Measurements from ENCODE around the gene CLDN4. TPM values are rescaled to one million over a fixed set of nuclear protein-coding genes. Genes with fewer than 3 reads are reported as not detected.

The CLDN4 gene
- total RNA-seq, 1 experiment from 2014 or later: 0.28 TPM

DNA sequence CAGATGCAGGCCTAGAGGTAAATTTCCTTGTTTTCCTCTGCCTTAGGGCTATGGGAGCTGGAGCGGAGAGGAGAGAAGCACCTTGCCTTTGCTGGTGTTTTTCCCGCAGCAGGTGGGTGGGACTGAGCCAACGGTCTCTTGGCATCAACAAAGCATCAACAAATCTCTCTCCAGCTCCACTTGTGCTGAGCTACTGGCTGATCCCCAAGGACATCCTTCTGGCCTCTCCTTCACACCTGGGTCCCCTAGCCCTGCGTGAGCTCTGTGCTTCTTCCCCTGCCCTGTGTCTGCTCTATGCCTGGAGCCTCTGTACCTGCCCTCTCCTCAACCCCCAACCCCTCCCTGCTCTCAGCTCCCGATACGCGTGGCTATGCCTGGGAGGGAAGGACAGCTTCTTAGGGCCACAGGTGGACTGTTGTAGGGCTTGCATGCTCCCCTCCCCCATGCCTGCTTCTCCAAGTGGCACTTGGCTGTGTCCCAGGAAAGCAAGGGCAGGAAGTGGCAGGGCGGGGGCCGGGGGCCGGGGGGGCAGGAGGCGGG, 3.2 kb upstream of the CLDN4 start:
- intact Hi-C loops (cut with micrococcal nuclease): no loop called here
- H3K27me3 Mint-ChIP-seq (ENCODE audit: insufficient read depth, unreplicated experiment): no peaks in the 10 kb centered on the region
- peak; percentile 81 for DNase-seq (ENCODE audit: unreplicated experiment)
- no peak for TF ChIP-seq CTCF (IDR thresholded peaks at IDR 0.05; ENCODE audit: unreplicated experiment)
- peak overlapping the region; percentile 15 for H3K4me3 Mint-ChIP-seq (ENCODE audit: unreplicated experiment)
- POLR2A ChIA-PET: interaction anchor here (0.8 to 2.8 kb wide), 9 partner anchors 9 to 222 kb away, joined by 3 to 22 read pairs (median 5); partner anchors contain the start of genes ABHD11 and METTL27
- no peaks in the 10 kb centered on the region for H3K9me3 Mint-ChIP-seq (ENCODE audit: unreplicated experiment)
- peak overlapping the region; percentile 61 for H3K27ac Mint-ChIP-seq (ENCODE audit: low read depth, unreplicated experiment)
- H3K4me1 Mint-ChIP-seq (ENCODE audit: insufficient read depth, unreplicated experiment): peaks cover 41% of the 10 kb centered on the region
- BruUV-seq (replicated peaks): no TSS peak
- H3K36me3 Mint-ChIP-seq (ENCODE audit: insufficient read depth, unreplicated experiment): no peaks in the 10 kb centered on the region
- CTCF ChIA-PET: interaction anchor here (0.5 to 3.8 kb wide), 6 partner anchors 23 to 448 kb away, joined by 3 to 21 read pairs (median 3); no protein-coding TSS in a partner anchor

- Mint-ChIP-seq H3K27me3 (ENCODE audit: insufficient read depth, unreplicated experiment) (no peaks in the 10 kb centered on the region), H3K36me3 (ENCODE audit: insufficient read depth, unreplicated experiment) (no peaks in the 10 kb centered on the region), H3K4me1 (ENCODE audit: insufficient read depth, unreplicated experiment) (peaks cover 35% of the 10 kb centered on the region), H3K27ac (ENCODE audit: low read depth, unreplicated experiment) (peak overlapping the region; percentile 61), H3K4me3 (ENCODE audit: unreplicated experiment) (peak overlapping the region; percentile 15), H3K9me3 (ENCODE audit: unreplicated experiment) (no peaks in the 10 kb centered on the region)
- TF ChIP-seq CTCF (IDR thresholded peaks at IDR 0.05; ENCODE audit: unreplicated experiment): no peak
- BruUV-seq (replicated peaks): no TSS peak
- DNase-seq (ENCODE audit: unreplicated experiment): peak; percentile 58
- intact Hi-C loops (cut with micrococcal nuclease): no loop called here
- ChIA-PET POLR2A (interaction anchor here (0.8 to 2.8 kb wide), 8 partner anchors 9 to 222 kb away, joined by 3 to 22 read pairs (median 6); partner anchors contain the start of genes ABHD11 and METTL27), CTCF (interaction anchor here (0.5 to 3.8 kb wide), 5 partner anchors 22 to 447 kb away, joined by 3 to 21 read pairs (median 3); no protein-coding TSS in a partner anchor)
Observed at GRCh38 chr7:73828107-73828803, 2.5 kb upstream of the CLDN4 start.

- no peak for DNase-seq (ENCODE audit: unreplicated experiment)
- no peak for TF ChIP-seq CTCF (IDR thresholded peaks at IDR 0.05; ENCODE audit: unreplicated experiment)
- Mint-ChIP-seq H3K4me1 (ENCODE audit: insufficient read depth, unreplicated experiment) (peaks cover 38% of the 10 kb centered on the region), H3K27ac (ENCODE audit: low read depth, unreplicated experiment) (peak overlapping the region; percentile 61), H3K27me3 (ENCODE audit: insufficient read depth, unreplicated experiment) (no peaks in the 10 kb centered on the region), H3K9me3 (ENCODE audit: unreplicated experiment) (no peaks in the 10 kb centered on the region), H3K4me3 (ENCODE audit: unreplicated experiment) (no peak overlapping the region), H3K36me3 (ENCODE audit: insufficient read depth, unreplicated experiment) (no peaks in the 10 kb centered on the region)
- CTCF ChIA-PET: interaction anchor here (0.7 to 1.7 kb wide), 4 partner anchors 9 to 38 kb away, joined by 3 to 7 read pairs (median 6); no protein-coding TSS in a partner anchor
- intact Hi-C loops (cut with micrococcal nuclease): no loop called here
- BruUV-seq (replicated peaks): no TSS peak
- POLR2A ChIA-PET: no interaction called here
Observed at GRCh38 chr7:73828972-73829371, 1.8 kb upstream of the CLDN4 start.

DNA sequence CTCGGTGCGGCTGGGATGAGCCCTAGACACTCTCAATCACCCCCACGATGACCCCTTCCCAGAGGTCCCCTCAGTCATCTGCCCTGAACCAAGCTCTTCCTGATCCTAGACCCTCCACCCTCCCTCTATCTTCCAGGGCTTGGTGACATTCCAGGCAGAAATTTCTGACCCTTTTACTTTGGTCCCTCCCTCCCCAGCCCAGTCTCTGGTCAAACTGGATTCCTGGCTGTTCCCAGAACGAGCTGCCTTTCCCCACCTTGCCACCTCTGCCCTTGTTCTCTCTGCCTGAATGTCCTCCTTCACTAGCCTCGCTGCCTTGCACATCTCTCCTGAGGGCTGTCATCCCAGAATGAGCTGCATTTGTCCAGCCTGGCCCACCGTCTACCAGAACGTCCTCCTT, 1.3 kb upstream of the CLDN4 start:
- DNase-seq (ENCODE audit: unreplicated experiment): no peak
- Mint-ChIP-seq H3K9me3 (ENCODE audit: unreplicated experiment) (no peaks in the 10 kb centered on the region), H3K4me3 (ENCODE audit: unreplicated experiment) (no peak overlapping the region), H3K27ac (ENCODE audit: low read depth, unreplicated experiment) (peak overlapping the region; percentile 79), H3K27me3 (ENCODE audit: insufficient read depth, unreplicated experiment) (no peaks in the 10 kb centered on the region), H3K36me3 (ENCODE audit: insufficient read depth, unreplicated experiment) (no peaks in the 10 kb centered on the region), H3K4me1 (ENCODE audit: insufficient read depth, unreplicated experiment) (peaks cover 38% of the 10 kb centered on the region)
- ChIA-PET POLR2A (interaction anchor here (0.6 kb wide), 1 partner anchor 16 kb away, joined by 3 read pairs; no protein-coding TSS in a partner anchor), CTCF (interaction anchor here (0.7 to 1.7 kb wide), 4 partner anchors 8 to 38 kb away, joined by 3 to 7 read pairs (median 6); no protein-coding TSS in a partner anchor)
- BruUV-seq (replicated peaks): no TSS peak
- TF ChIP-seq CTCF (IDR thresholded peaks at IDR 0.05; ENCODE audit: unreplicated experiment): no peak
- intact Hi-C loops (cut with micrococcal nuclease): no loop called here
